ENCODE data around the gene NCKAP1. TPM values are rescaled to one million over a fixed set of nuclear protein-coding genes. Genes with fewer than 3 reads are reported as not detected.

Gene NCKAP1
- total and polyA plus RNA-seq, 12 donors: 26.8 to 134 (median 104) TPM

DNA sequence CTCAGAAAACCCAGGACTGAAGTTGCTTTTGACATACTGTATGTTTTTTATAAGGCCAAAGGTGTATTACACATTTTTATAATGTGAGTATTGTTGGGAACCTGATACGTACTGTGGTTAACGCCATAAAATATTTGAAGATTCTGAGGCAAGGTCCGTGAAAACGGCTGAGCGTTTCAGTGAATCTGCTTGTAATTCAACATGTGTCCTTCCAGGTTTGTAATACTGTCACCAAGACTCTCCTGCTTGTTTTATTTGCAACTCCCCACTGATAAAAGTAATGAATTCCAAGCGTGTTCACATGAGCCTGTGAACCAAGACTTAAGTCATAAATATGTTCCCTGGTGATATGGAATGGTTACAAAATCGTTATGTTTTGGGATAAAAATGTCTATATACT lies 148.0 kb downstream of the NCKAP1 start:
- no peak for DNase-seq
- Histone ChIP-seq H3K27ac (no peak overlapping the region), H3K4me1 (replicated peaks in 1 of 2) (no peaks in the 10 kb centered on the region), H3K36me3 (replicated peaks in 1 of 2) (no peaks in the 10 kb centered on the region), H3K9me3 (replicated peaks in 1 of 3) (no peaks in the 10 kb centered on the region), H3K27me3 (no peaks in the 10 kb centered on the region), H3K4me3 (no peak overlapping the region)
- intact Hi-C loops (cut with DNase I): no loop called here
- WGBS, 4 donors: 84 to 94% (median 89%) methylated on average over 7 of the region's 7 CpGs
- TF ChIP-seq POLR2A (IDR thresholded peaks at IDR 0.05): no peak
- TF ChIP-seq, protein P1, sequence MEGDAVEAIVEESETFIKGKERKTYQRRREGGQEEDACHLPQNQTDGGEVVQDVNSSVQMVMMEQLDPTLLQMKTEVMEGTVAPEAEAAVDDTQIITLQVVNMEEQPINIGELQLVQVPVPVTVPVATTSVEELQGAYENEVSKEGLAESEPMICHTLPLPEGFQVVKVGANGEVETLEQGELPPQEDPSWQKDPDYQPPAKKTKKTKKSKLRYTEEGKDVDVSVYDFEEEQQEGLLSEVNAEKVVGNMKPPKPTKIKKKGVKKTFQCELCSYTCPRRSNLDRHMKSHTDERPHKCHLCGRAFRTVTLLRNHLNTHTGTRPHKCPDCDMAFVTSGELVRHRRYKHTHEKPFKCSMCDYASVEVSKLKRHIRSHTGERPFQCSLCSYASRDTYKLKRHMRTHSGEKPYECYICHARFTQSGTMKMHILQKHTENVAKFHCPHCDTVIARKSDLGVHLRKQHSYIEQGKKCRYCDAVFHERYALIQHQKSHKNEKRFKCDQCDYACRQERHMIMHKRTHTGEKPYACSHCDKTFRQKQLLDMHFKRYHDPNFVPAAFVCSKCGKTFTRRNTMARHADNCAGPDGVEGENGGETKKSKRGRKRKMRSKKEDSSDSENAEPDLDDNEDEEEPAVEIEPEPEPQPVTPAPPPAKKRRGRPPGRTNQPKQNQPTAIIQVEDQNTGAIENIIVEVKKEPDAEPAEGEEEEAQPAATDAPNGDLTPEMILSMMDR (IDR thresholded peaks at IDR 0.05): no peak

DNA sequence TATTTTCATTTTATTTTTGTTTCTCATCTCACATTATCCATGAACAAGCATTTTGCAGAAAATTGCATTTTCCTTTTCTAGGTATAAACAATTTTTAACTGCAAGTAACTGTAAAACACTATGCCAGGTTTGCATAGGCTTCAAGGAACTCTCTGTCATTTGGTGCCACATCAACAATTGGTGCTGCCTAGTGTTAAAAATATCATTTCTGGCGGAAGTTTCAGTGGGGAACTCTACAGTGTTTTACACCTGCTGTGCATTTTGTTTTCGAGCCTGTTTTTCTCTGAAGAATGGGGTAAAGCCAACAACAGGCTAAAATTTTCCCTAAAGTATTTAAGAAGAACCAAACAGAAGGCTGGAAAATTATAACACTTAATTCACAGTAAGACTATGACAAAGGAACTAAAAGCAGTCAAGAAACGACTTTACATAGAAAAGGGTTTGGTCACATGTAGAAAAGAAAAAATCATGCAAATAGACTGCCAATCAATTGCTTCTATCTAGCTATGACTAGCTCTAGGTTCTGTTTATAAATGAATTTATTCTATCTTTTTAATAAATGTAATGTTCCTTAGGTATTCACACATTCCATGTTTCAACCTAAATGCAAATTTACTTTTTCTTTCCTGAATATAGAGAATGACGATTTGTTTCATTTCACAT lies 150.4 kb downstream of the NCKAP1 start:
- TF ChIP-seq, protein P1 (IDR thresholded peaks at IDR 0.05): no peak
- TF ChIP-seq POLR2A (IDR thresholded peaks at IDR 0.05): no peak
- intact Hi-C loops (cut with DNase I): no loop called here
- DNase-seq: no peak
- Histone ChIP-seq H3K4me3 (no peak overlapping the region), H3K27ac (no peak overlapping the region), H3K9me3 (replicated peaks in 1 of 3) (no peaks in the 10 kb centered on the region), H3K4me1 (replicated peaks in 1 of 2) (no peaks in the 10 kb centered on the region), H3K27me3 (no peaks in the 10 kb centered on the region), H3K36me3 (replicated peaks in 1 of 2) (no peaks in the 10 kb centered on the region)
- WGBS, 4 donors: 83 to 93% (median 85%) methylated on average over 4 of the region's 4 CpGs

DNA sequence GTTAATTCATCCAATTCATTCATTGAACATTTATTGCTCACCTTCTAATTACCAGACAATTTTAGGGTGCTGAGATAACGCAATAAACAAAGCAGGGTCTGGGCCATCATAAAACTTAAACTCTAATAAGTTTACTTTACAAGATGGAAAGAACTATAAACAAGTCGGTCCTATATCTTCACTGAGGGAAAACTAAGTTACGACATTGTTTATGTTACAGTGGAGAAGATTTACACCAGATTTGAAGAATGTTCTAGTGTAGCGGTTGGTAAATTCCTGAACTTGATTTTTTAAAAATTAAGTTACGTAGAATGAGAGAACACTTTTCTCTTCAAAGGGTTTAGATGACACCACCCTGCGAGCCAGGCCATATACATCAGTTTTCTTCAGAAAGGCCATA lies 151.2 kb downstream of the NCKAP1 start:
- no peaks in the 10 kb centered on the region for H3K27me3 ChIP-seq
- no peaks in the 10 kb centered on the region for H3K4me1 ChIP-seq (replicated peaks in 1 of 2)
- no peak overlapping the region for H3K4me3 ChIP-seq
- no peaks in the 10 kb centered on the region for H3K9me3 ChIP-seq (replicated peaks in 1 of 3)
- H3K36me3 ChIP-seq (replicated peaks in 1 of 2): no peaks in the 10 kb centered on the region
- H3K27ac ChIP-seq: no peak overlapping the region
- TF ChIP-seq, protein P1 (IDR thresholded peaks at IDR 0.05): no peak
- no peak for TF ChIP-seq POLR2A (IDR thresholded peaks at IDR 0.05)
- intact Hi-C loops (cut with DNase I): no loop called here
- DNase-seq: no peak
- WGBS, 4 donors: 71 to 76% (median 74%) methylated on average over 6 of the region's 6 CpGs

DNA sequence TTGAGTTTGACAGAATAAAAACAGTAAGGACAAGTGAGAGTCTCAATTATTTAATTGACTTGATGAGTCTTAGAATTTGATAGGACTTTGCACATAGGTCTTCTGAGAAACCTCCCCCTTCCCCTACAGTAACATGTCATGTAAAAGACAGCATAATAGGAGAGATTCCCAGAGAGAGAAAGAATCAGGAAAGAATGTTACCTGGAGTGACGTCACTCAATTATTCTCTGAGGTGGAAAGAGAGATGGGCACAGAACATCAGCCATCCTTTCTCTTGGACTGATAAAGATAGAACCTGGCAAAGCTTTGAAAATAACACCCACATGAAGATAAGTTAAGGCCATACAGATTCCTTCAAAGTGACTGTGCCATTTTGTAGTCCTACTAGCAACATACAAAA lies 152.5 kb downstream of the NCKAP1 start:
- Histone ChIP-seq H3K4me3 (no peak overlapping the region), H3K36me3 (replicated peaks in 1 of 2) (no peaks in the 10 kb centered on the region), H3K4me1 (replicated peaks in 1 of 2) (no peaks in the 10 kb centered on the region), H3K27me3 (no peaks in the 10 kb centered on the region), H3K27ac (no peak overlapping the region), H3K9me3 (replicated peaks in 1 of 3) (no peaks in the 10 kb centered on the region)
- intact Hi-C loops (cut with DNase I): no loop called here
- TF ChIP-seq, protein P1 (IDR thresholded peaks at IDR 0.05): no peak
- TF ChIP-seq POLR2A (IDR thresholded peaks at IDR 0.05): no peak
- 71 to 94% (median 91%) methylated on average over 1 of the region's 1 CpG for WGBS, 4 donors
- DNase-seq: no peak
